A549 (cell line): ENCODE measurements around the gene PCSK7. TPM values are rescaled to one million over a fixed set of nuclear protein-coding genes. Genes with fewer than 3 reads are reported as not detected.

Experiments
- ATAC-seq, 2 experiments: fragments of 200-7000 bp in 1 of 2; fragments of >200 bp in 1 of 2; cut with Nextera tagmentation in 1 of 2; cut with Tn5 transposase in 1 of 2; 3 replicates each; pipeline versions ENCODE4 v1.8.0 to v1.9.1; 2018 to 2020; ENCODE audit warnings: mild to moderate bottlenecking in 1 of 2, moderate library complexity in 1 of 2
- CTCF ChIA-PET: fragments of 300-600 bp; sonication (Branson Sonifier 250); formaldehyde crosslinking; extraction: SDS; loops from one replicate; lab custom pipeline; 2021; ENCODE audit warnings: antibody characterized with exemption, inconsistent platforms; lab: Yijun Ruan, JAX
- POLR2A ChIA-PET: fragments of 350-600 bp; formaldehyde crosslinking; extraction: SDS; loops from one replicate; lab custom pipeline; 2021; ENCODE audit warnings: antibody characterized with exemption, inconsistent platforms; lab: Yijun Ruan, JAX
- DNase-seq, 2 experiments: peaks; one replicate each; pipeline versions ENCODE4 v3.0.0 to v3.0.0-alpha.2; 2011 to 2016; ENCODE audit warnings: low read depth in 1 of 2, low spot score in 1 of 2
- FAIRE-seq: peaks from 2 replicates; lab custom pipeline; 2011; peaks lifted over from hg19 to GRCh38; lab: Jason Lieb, UNC
- H3K27ac ChIP-seq, 2 experiments: fragments of >200 bp; sonication (Bioruptor Twin); formaldehyde crosslinking; 3 replicates each; pipeline ENCODE4 v1.5.1; 2016 to 2017
- H3K4me1 ChIP-seq: fragments of >200 bp; sonication (Bioruptor Twin); formaldehyde crosslinking; 3 replicates; pipeline ENCODE4 v1.6.1; 2016
- H3K4me2 ChIP-seq: fragments of >200 bp; sonication (Bioruptor Twin); formaldehyde crosslinking; 3 replicates; pipeline ENCODE4 v1.6.1; 2016
- H3K4me3 ChIP-seq: fragments of >200 bp; sonication (Bioruptor Twin); formaldehyde crosslinking; 3 replicates; pipeline ENCODE4 v1.5.1; 2016
- H3K9me3 ChIP-seq: fragments of >200 bp; sonication (Bioruptor Twin); formaldehyde crosslinking; 3 replicates; pipeline ENCODE4 v1.6.1; 2016
- BHLHE40 ChIP-seq: IDR thresholded peaks from 2 replicates; pipeline ENCODE4 v1.6.1; 2012; ENCODE audit warnings: low read depth, low read length, inconsistent platforms
- CBX2 ChIP-seq: fragments of 200-600 bp; sonication (generic); IDR thresholded peaks from 2 replicates; pipeline ENCODE4 v1.6.1; 2016; ENCODE audit warnings: low read depth, mild to moderate bottlenecking, borderline replicate concordance
- CHD2 ChIP-seq: fragments of 150-350 bp; IDR thresholded peaks from 2 replicates; pipeline ENCODE4 v1.6.1; 2014; ENCODE audit warnings: low read length; ENCODE audit not compliant: partially characterized antibody
- EHF ChIP-seq: fragments of 250-450 bp; sonication (Bioruptor Pico); IDR thresholded peaks from 2 replicates; pipeline ENCODE4 v1.5.0; 2020; ENCODE audit warnings: mild to moderate bottlenecking
- EHMT2 ChIP-seq: fragments of 200-600 bp; sonication (generic); IDR thresholded peaks from 2 replicates; pipeline ENCODE4 v1.6.1; 2016; ENCODE audit warnings: antibody characterized with exemption, low read depth, mild to moderate bottlenecking, moderate library complexity
- EP300 ChIP-seq, 2 experiments: fragments of >200 bp; sonication (Bioruptor Twin); formaldehyde crosslinking; IDR thresholded peaks; 2 replicates in 1 of 2; 3 replicates in 1 of 2; pipeline ENCODE4 v1.6.1; 2016 to 2017
- ESRRA ChIP-seq: fragments of 150-350 bp; IDR thresholded peaks from 2 replicates; pipeline ENCODE4 v1.6.1; 2014; ENCODE audit warnings: mild to moderate bottlenecking, low read length, borderline replicate concordance
- FOXS1 ChIP-seq: fragments of 250-450 bp; sonication (Bioruptor Pico); IDR thresholded peaks from 2 replicates; pipeline ENCODE4 v1.5.0; 2020; ENCODE audit warnings: mild to moderate bottlenecking, moderate library complexity
- POLR2AphosphoS2 ChIP-seq: conservative IDR thresholded peaks from 2 replicates; pipeline ENCODE4 v1.6.1; 2012; ENCODE audit warnings: low read length, improper control_type of control experiment, inconsistent platforms
- RCOR1 ChIP-seq: fragments of 150-350 bp; IDR thresholded peaks from 2 replicates; pipeline ENCODE4 v1.6.1; 2014; ENCODE audit warnings: antibody characterized with exemption, low read length, low read depth
- SREBF2 ChIP-seq: fragments of 450-650 bp; IDR thresholded peaks from 2 replicates; pipeline ENCODE4 v1.6.1; 2014; ENCODE audit warnings: mild to moderate bottlenecking, moderate library complexity
- TP53 ChIP-seq: fragments of 250-450 bp; sonication (Bioruptor Pico); IDR thresholded peaks from 2 replicates; pipeline ENCODE4 v1.5.0; 2021; ENCODE audit warnings: mild to moderate bottlenecking, moderate library complexity
- USF2 ChIP-seq: fragments of 450-650 bp; IDR thresholded peaks from 2 replicates; pipeline ENCODE4 v1.6.1; 2014; ENCODE audit warnings: antibody characterized with exemption
- ZC3H11A ChIP-seq: fragments of 450-650 bp; IDR thresholded peaks from 2 replicates; pipeline ENCODE4 v1.6.1; 2014; ENCODE audit warnings: antibody characterized with exemption, mild to moderate bottlenecking
- WGBS: methylation state at CpG from one replicate; pipeline ENCODE4 v1.1.6; 2017; ENCODE audit errors: missing lambda C conversion rate; 5-methylcytosine and 5-hydroxymethylcytosine counted together
- polyA plus RNA-seq, 4 experiments: library from polyadenylated mRNA; depleted of rRNA in 3 of 4; stranded (reverse); fragments of >200 nt; fragmentation: RNase III in 1 of 4; extraction: RNeasy Plus Mini Kit Qiagen cat#74134 plus additional on column Dnase treatment in 1 of 4; gene quantifications; 2 replicates in 3 of 4; 3 replicates in 1 of 4; pipeline ENCODE4 v1.2.3, GENCODE V29; 2011 to 2017

PCSK7 gene
- polyA plus RNA-seq, 2 of the 4 experiments (the other 2 are of a cell fraction), result 9.8 to 17.8 TPM

- ChIA-PET CTCF (interaction anchor here (1.1 to 2.1 kb wide), 2 partner anchors 10 to 44 kb away, joined by 4 to 5 read pairs; no protein-coding TSS in a partner anchor), POLR2A (interaction anchor here (0.6 kb wide), 1 partner anchor 39 kb away, joined by 8 read pairs; no protein-coding TSS in a partner anchor)
- peak overlapping the region; percentile 48 to 95; a peak in 5 of 6 replicates for H3K27ac ChIP-seq
- TF ChIP-seq CHD2, result no peak
- TF ChIP-seq USF2, result no peak
- no peak for TF ChIP-seq ZC3H11A
- no peak for TF ChIP-seq EHMT2
- TF ChIP-seq RCOR1, result no peak
- TF ChIP-seq BHLHE40, result no peak
- FAIRE-seq (no peak), ATAC-seq (no peak), DNase-seq (no peak)
- peak overlapping the region; percentile 91; the same call in 2 of the 3 replicates for H3K4me3 ChIP-seq
- H3K4me1 ChIP-seq, result peaks cover 13% of the 10 kb centered on the region
- WGBS, result 85% methylated on average over 10 of the region's 10 CpGs
- H3K9me3 ChIP-seq, result no peaks in the 10 kb centered on the region
- peak overlapping the region; percentile 94 for H3K4me2 ChIP-seq
These were observed 54.2 kb downstream of the PCSK7 start for GRCh38 chr11:117177534-117178209.

GRCh38 chr11:117176186-117176585 is 55.7 kb downstream of the PCSK7 start:
- POLR2A ChIA-PET, result no interaction called here
- no peak overlapping the region for H3K27ac ChIP-seq
- H3K4me3 ChIP-seq, result no peak overlapping the region
- WGBS, result 64% methylated on average over 1 of the region's 1 CpG
- FAIRE-seq (no peak), DNase-seq (no peak), ATAC-seq (no peak)
- no peaks in the 10 kb centered on the region for H3K9me3 ChIP-seq
- CTCF ChIA-PET, result interaction anchor here (1.1 to 5.6 kb wide), 2 partner anchors 11 to 50 kb away, joined by 4 to 23 read pairs; no protein-coding TSS in a partner anchor
- TF ChIP-seq FOXS1 (no peak), ESRRA (no peak), EP300 (IDR thresholded peaks at IDR 0.05) (no peak)
- no peak overlapping the region for H3K4me2 ChIP-seq
- H3K4me1 ChIP-seq, result peaks cover 13% of the 10 kb centered on the region

- no peak for FAIRE-seq
- H3K27ac ChIP-seq, result no peak overlapping the region
- H3K4me2 ChIP-seq, result no peak overlapping the region
- POLR2A ChIA-PET, result no interaction called here
- H3K4me1 ChIP-seq, result peaks cover 10% of the 10 kb centered on the region
- TF ChIP-seq CBX2 (no peak), BHLHE40 (no peak), EHF (CRISPR knock-in tag) (no peak), POLR2AphosphoS2 (no peak)
- TF ChIP-seq, all 56 proteins: peak for 0
- H3K9me3 ChIP-seq, result no peaks in the 10 kb centered on the region
- ATAC-seq (no peak), DNase-seq (no peak)
- WGBS, result 86% methylated on average over 5 of the region's 5 CpGs
- CTCF ChIA-PET, result interaction anchor here (1.1 to 5.6 kb wide), 2 partner anchors 10 to 50 kb away, joined by 4 to 23 read pairs; no protein-coding TSS in a partner anchor
- H3K4me3 ChIP-seq, result no peak overlapping the region
These were observed 56.1 kb downstream of the PCSK7 start for GRCh38 chr11:117175781-117176180.

- TF ChIP-seq CHD2 (no peak), TP53 (CRISPR knock-in tag) (no peak), SREBF2 (no peak), EP300 (IDR thresholded peaks at IDR 0.05) (no peak), ESRRA (no peak)
- Histone ChIP-seq H3K4me3 (no peak overlapping the region), H3K27ac (no peak overlapping the region), H3K4me2 (no peak overlapping the region), H3K4me1 (peaks cover 8% of the 10 kb centered on the region), H3K9me3 (no peaks in the 10 kb centered on the region)
- FAIRE-seq, result no peak
- 77% methylated on average over 6 of the region's 7 CpGs for WGBS
- POLR2A ChIA-PET, result no interaction called here
- DNase-seq, result no peak
- CTCF ChIA-PET, result interaction anchor here (1.1 to 5.6 kb wide), 2 partner anchors 10 to 51 kb away, joined by 4 to 23 read pairs; no protein-coding TSS in a partner anchor
- no peak for ATAC-seq
These were observed 56.8 kb downstream of the PCSK7 start for GRCh38 chr11:117175104-117175503.
